ENCODE data around the gene PACS1.
"Not testable (repeated sequence)": the region's sequence is repeated elsewhere in the genome, so short reads cannot be mapped to it uniquely, and the experiment has no call there.

The PACS1 gene

GRCh38 chr11:66069715-66070603, at the start of gene PACS1:
PACS1 (plus strand) TSS chr11:66070272; CDS start chr11:66070487, 215 bp downstream.
- peak; percentile 89 for DNase-seq (ENCODE audit: low spot score)

DNA sequence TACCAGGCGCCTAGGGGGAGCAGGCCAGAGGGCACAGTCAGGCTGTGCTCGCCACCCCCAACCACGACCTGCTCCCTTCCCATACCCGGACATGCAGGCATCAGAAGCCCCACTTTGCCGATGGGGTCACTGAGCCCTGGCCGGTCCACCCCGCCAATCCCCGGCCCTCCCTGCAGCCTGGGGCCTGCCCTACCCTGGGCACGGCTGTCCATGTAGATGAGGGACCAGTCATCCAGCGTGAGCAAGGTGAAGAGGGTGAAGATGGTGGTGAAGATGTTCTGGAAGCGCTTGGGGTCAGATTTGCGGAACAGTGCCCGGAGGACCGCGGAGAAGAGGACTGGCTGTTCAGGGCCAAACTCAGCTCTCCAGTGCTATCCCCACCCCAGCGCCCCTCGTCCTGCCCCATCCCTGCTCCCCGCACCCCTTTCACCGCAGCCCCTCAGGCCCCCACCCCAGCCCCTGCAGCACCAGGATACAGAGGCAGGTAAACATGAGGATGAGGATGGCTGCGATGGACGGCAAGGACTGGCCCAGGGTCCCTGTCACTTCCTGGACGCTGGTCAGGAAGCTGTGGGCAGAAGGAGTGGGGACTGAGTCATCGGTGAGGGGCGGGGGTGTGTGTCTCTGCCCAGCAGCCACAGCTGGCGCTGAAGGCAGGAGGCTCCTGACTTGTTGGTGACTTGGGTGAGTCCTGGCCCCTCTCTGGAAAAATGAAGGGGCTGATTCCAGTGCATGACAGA, 49.3 kb upstream of the PACS1 start:
- no peak for DNase-seq (ENCODE audit: low spot score)

DNA sequence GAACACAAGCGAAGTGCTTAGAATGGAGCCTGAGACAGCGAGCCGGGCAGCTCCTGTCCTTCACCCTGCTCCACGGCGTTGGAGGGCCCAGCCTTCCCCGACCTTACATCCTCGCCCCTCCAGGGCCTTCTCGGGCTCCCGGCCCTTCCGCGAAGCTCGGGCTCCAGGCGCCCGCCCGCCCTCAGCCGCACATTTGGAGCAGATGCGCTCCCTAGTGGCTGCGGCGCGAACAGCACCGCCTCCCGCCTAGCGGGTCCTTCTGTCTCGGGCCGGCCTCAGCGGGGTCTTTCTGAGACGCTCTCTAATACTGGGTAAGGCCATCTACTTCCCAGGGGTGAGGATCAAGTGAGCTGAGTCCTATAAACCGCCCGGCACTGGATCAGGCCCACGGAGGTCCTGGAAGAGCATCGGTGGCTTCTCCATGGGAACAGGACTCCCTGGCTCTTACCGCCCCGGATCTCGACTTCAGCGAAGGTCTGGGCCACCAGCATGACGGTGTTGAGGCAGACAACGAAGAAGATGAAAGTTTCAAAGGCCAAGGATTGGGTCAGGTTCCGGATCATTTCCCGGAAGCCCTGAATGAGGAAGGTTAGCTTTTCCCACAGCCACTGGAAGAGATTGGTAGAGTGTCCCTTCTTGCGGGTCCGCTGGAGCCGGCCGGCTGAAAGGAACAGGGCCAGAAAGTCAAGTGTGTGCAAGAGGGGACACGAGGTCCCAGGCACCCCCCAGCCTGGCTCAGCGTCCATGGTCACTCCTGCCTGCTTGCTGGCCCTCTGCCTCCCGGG, 47.5 kb upstream of the PACS1 start:
- DNase-seq (ENCODE audit: low spot score): peak; percentile 80

GRCh38 chr11:66023186-66023440, 47.0 kb upstream of the PACS1 start:
- not testable (repeated sequence) for DNase-seq (ENCODE audit: low spot score)

- DNase-seq (ENCODE audit: low spot score): no peak
Measured at GRCh38 chr11:66026017-66026529, 44.0 kb upstream of the PACS1 start, which contains the start of gene CATSPER1. CATSPER1 (minus strand) TSS chr11:66026479; CDS start chr11:66026379, 100 bp downstream.

DNA sequence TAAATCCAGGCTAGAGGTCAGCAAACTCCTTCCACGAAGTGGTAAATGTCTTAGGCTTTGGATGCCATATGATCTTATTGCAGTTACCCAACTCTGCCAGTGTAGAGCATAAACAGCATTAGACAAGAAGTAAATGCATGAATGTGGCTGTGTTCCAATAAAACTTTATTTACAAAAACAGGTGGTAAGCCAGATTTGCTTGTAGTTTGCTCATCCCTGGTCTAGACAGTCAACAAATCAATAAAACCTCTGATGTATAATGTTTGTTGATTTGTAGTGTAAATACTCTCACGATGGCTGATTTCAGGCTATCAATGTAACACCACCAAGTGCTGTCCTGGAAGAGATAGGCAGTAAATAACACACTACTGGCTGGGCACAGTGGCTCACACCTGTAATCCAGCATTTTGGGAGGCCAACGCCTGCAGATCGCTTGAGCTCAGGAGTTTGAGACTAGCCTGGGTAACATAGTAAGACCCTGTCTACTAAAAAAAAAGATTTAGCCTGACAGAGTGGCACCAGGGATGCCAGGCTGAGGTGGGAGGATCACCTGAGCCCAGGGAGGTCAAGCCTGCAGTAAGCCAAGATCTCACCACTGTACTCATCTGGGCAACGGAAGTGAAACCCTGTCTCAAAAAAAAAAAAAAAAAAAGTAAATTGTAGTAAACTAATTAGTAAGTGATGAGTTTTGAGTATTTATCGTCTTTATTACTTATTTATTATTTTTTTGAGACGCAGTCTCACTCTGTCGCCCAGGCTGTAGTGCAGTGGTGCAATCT, 36.9 kb upstream of the PACS1 start:
- DNase-seq (ENCODE audit: low spot score): no peak

- DNase-seq (ENCODE audit: low spot score): no peak
Measured at GRCh38 chr11:66035653-66036333, 34.3 kb upstream of the PACS1 start.

DNA sequence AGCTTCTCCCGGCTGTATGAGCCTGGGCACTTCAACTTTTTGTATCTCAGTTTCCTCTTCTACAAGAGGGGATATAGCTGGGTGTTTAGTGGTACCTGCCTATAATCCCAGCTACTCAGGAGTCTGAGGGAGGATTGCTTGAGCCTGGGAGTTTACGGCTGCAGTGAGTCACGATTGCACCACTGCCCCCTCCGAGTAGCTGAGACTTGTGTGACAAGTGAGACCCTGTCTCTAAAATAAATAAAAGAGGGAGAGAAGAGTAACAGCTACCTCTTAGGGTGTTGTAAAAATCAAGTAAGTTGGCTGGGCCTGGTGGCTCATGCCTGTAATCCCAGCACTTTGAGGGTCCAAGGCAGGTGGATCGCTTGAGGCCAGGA, 33.8 kb upstream of the PACS1 start:
- DNase-seq (ENCODE audit: low spot score): no peak

GRCh38 chr11:66037327-66037726, 32.7 kb upstream of the PACS1 start:
- DNase-seq (ENCODE audit: low spot score): no peak

DNA sequence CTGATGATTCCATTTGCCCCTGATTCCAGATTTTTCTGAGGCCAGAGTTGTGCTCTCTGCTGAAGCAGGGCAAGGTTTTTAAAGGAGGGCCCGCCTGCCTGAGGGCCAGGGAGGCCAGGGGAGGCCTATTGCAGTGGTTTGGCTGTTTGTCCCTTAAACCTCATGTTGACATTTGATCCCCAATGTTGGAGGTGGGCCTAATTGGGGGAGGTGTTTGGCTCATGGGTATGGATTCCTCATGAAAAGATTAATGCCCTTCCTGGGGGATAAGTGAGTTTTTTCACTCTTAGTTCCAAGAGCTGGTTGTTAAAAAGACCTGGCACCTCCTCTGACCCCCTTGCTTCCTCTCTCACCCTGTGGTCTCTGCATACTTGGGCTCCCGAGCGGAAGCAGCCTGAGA, 30.3 kb upstream of the PACS1 start:
- DNase-seq (ENCODE audit: low spot score): no peak

DNA sequence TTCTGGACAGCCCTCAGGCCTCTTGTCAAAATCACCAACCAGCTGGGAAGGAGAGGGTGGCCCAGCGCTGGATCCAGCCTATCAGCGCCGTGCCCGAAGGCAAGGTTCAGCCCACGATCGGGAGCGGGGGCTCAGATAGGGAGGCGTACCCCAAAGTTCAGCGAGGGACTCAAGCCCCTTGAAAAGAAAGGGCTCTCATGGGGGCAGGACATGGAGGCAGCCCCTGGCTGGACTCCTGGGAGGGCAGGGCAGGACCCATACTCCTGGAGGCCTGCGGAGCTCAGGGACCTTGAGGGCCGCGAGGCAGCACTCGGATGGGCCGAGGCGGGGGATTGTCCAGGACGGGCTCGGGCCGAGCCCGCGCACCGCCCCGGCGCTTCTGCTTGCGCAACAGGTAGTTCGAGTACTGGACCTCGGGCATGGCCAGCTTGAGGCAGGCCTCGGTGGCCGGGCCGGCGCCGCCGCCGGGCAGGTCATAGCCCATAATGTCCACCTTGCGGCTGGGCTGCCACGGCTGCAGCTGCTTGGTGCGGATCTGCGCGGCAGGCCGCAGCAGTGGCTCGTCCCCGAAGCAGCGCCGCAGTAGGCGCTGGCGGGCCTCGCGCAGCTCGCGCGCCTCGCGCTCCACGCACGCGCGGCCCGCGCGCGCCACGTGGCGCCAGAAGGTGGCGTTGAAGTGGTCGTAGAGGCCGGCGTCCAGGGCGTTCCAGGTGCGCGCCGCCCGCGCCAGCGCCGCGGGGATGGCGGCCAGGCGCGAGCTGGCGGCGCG, 27.7 kb upstream of the PACS1 start:
- DNase-seq (ENCODE audit: low spot score): no peak

- no peak for DNase-seq (ENCODE audit: low spot score)
Measured at GRCh38 chr11:66042996-66043906, 26.8 kb upstream of the PACS1 start.

GRCh38 chr11:66044757-66045156, 25.3 kb upstream of the PACS1 start:
- DNase-seq (ENCODE audit: low spot score): no peak

DNA sequence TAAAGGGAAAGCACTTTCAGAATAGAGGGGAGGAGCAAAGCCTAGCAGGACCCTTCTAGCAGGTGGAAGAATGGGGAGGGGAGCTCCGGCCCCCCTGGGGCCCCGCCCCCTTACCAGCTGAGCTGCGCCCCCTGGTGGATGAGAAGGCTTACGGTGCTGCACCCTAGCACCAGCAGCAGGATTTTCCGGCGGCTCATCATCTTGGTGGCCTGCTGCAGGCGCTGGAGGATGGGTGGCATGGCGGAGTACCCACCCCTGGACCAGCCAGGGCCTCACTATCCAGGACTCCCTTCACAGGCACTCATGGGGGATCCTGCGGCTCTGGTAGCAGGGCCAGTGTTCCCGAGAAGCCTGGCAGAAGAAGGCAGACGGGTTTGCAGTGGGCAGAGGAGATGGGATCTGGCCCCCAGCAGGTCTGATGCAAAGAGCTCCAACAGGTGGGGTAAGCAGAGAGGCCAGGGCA, 24.9 kb upstream of the PACS1 start:
- DNase-seq (ENCODE audit: low spot score): peak; percentile 80

GRCh38 chr11:66046901-66047300, 23.2 kb upstream of the PACS1 start:
- no peak for DNase-seq (ENCODE audit: low spot score)

- no peak for DNase-seq (ENCODE audit: low spot score)
Measured at GRCh38 chr11:66047541-66048365, 22.3 kb upstream of the PACS1 start.

- no peak for DNase-seq (ENCODE audit: low spot score)
Measured at GRCh38 chr11:66048547-66049323, 21.3 kb upstream of the PACS1 start, which contains the start of gene GAL3ST3. GAL3ST3 (minus strand) TSS chr11:66049161; CDS start chr11:66045415, 3,746 bp downstream.

Measured in left forelimb (tissue), 1 donor.